Body of pancreas (tissue), 4 donors: ENCODE measurements around the gene MYH14. TPM values are rescaled to one million over a fixed set of nuclear protein-coding genes. Genes with fewer than 3 reads are reported as not detected.

Experiments
- ATAC-seq: fragments of 150-250 bp; one replicate; pipeline ENCODE4 v1.9.1; 2016
- DNase-seq, 4 donors: peaks; one replicate each; pipeline ENCODE4 v3.0.0-alpha.2; 2019
- H3K27ac ChIP-seq, 4 donors: fragments of 200-600 bp; sonication (generic); 1 replicate in 3 of 4; 2 replicates in 1 of 4; pipeline versions ENCODE4 v1.5.1 to v1.6.1; 2016 to 2019; ENCODE audit warnings: mild to moderate bottlenecking in 1 of 4, mixed read lengths in 1 of 4, moderate library complexity in 1 of 4
- H3K27me3 ChIP-seq, 2 donors: fragments of 200-600 bp; sonication (generic); one replicate each; pipeline ENCODE4 v1.6.0; 2016; ENCODE audit warnings: mild to moderate bottlenecking in 1 of 2
- H3K36me3 ChIP-seq, 2 donors: fragments of 200-600 bp; sonication (generic); replicated peaks in 1 of 2; 2 replicates each; pipeline ENCODE4 v1.5.1; 2016; ENCODE audit warnings: low read depth in 2 of 2; ENCODE audit not compliant: insufficient read depth in 1 of 2
- H3K4me1 ChIP-seq: fragments of 200-600 bp; sonication (generic); one replicate; pipeline ENCODE4 v1.6.0; 2016
- H3K4me3 ChIP-seq, 2 donors: fragments of 200-600 bp; sonication (generic); 1 replicate in 1 of 2; 2 replicates in 1 of 2; pipeline ENCODE4 v1.5.1; 2016 to 2019
- H3K9me3 ChIP-seq, 3 donors: fragments of 200-600 bp; sonication (generic); 1 replicate in 2 of 3; 2 replicates in 1 of 3; pipeline ENCODE4 v1.5.1; 2016
- CTCF ChIP-seq, 7 experiments: fragments of 450-650 bp in 4 of 7; fragments of 200-600 bp in 3 of 7; sonication (generic) in 3 of 7; IDR thresholded peaks; one replicate each; pipeline ENCODE4 v1.5.1; 2016 to 2019; ENCODE audit warnings: antibody characterized with exemption in 7 of 7
- POLR2A ChIP-seq, 3 donors: fragments of 450-650 bp; IDR thresholded peaks; one replicate each; pipeline ENCODE4 v1.6.1; 2016; ENCODE audit warnings: antibody characterized with exemption in 3 of 3, mild to moderate bottlenecking in 2 of 3
- WGBS, 2 donors: methylation state at CpG; one replicate each; pipeline ENCODE4 v1.1.5; 2017; 5-methylcytosine and 5-hydroxymethylcytosine counted together
- intact Hi-C: fragments of 100-400 bp; cut with DNase I; formaldehyde crosslinking; loops from one replicate; pipeline ENCODE4 v1.15.1; 2023
- total RNA-seq, 2 donors: library from RNA; depleted of rRNA; stranded (reverse); fragments of >200 nt; gene quantifications; one replicate each; pipeline ENCODE4 v1.1.0, GENCODE V29; 2016

MYH14 gene
- total RNA-seq, 2 donors from 2014 or later: 40.9 to 61.2 TPM

GRCh38 chr19:50178859-50179537 lies 24.4 kb upstream of the MYH14 start:
- intact Hi-C loops: no loop called here
- TF ChIP-seq POLR2A (IDR thresholded peaks at IDR 0.05): no peak
- TF ChIP-seq CTCF (IDR thresholded peaks at IDR 0.05): no peak
- no peaks in the 10 kb centered on the region for H3K27me3 ChIP-seq
- no peak overlapping the region for H3K4me3 ChIP-seq
- H3K27ac ChIP-seq: peak overlapping the region in 2 of 4 donors; percentile 14 to 44
- no peak for ATAC-seq
- peaks cover 7% of the 10 kb centered on the region for H3K4me1 ChIP-seq
- H3K9me3 ChIP-seq: no peaks in the 10 kb centered on the region
- no peaks in the 10 kb centered on the region for H3K36me3 ChIP-seq
- WGBS, 2 donors: 38 to 41% methylated on average over 9 of the region's 9 CpGs
- DNase-seq: no peak

- intact Hi-C loops: no loop called here
- H3K27me3 ChIP-seq: no peaks in the 10 kb centered on the region
- H3K27ac ChIP-seq: no peak overlapping the region
- no peak for TF ChIP-seq CTCF (IDR thresholded peaks at IDR 0.05)
- no peak for TF ChIP-seq POLR2A (IDR thresholded peaks at IDR 0.05)
- WGBS, 2 donors: 33 to 38% methylated on average over 5 of the region's 5 CpGs
- no peaks in the 10 kb centered on the region for H3K9me3 ChIP-seq
- no peaks in the 10 kb centered on the region for H3K36me3 ChIP-seq
- H3K4me1 ChIP-seq: peaks cover 7% of the 10 kb centered on the region
- DNase-seq (no peak), ATAC-seq (no peak)
- no peak overlapping the region for H3K4me3 ChIP-seq
Observed at GRCh38 chr19:50181121-50181520, 22.3 kb upstream of the MYH14 start.

- intact Hi-C loops: no loop called here
- no peaks in the 10 kb centered on the region for H3K36me3 ChIP-seq
- no peak for DNase-seq
- H3K27ac ChIP-seq: no peak overlapping the region
- H3K4me1 ChIP-seq: peaks cover 11% of the 10 kb centered on the region
- no peak overlapping the region for H3K4me3 ChIP-seq
- H3K27me3 ChIP-seq: no peaks in the 10 kb centered on the region
- TF ChIP-seq POLR2A (IDR thresholded peaks at IDR 0.05): no peak
- no peak for ATAC-seq
- WGBS, 2 donors: 11 to 13% methylated on average over 1 of the region's 1 CpG
- no peaks in the 10 kb centered on the region for H3K9me3 ChIP-seq
Observed at GRCh38 chr19:50184196-50184595, 19.2 kb upstream of the MYH14 start.

GRCh38 chr19:50187937-50188336 lies 15.5 kb upstream of the MYH14 start:
- peak; percentile 48 for ATAC-seq
- Histone ChIP-seq H3K9me3 (no peaks in the 10 kb centered on the region), H3K27ac (peak overlapping the region in 3 of 4 donors; percentile 8 to 59 (median 55)), H3K4me3 (no peak overlapping the region), H3K36me3 (no peaks in the 10 kb centered on the region), H3K4me1 (peaks cover 11% of the 10 kb centered on the region), H3K27me3 (no peaks in the 10 kb centered on the region)
- intact Hi-C loops: no loop called here
- 32 to 47% methylated on average over 9 to 13 of the region's 13 CpGs for WGBS, 2 donors
- TF ChIP-seq POLR2A (IDR thresholded peaks at IDR 0.05): no peak
- TF ChIP-seq CTCF (IDR thresholded peaks at IDR 0.05): no peak
- no peak for DNase-seq

GRCh38 chr19:50189331-50189730 lies 14.1 kb upstream of the MYH14 start:
- no peaks in the 10 kb centered on the region for H3K9me3 ChIP-seq
- no peak overlapping the region for H3K27ac ChIP-seq
- no peak for TF ChIP-seq POLR2A (IDR thresholded peaks at IDR 0.05)
- TF ChIP-seq CTCF (IDR thresholded peaks at IDR 0.05): no peak
- H3K4me3 ChIP-seq: no peak overlapping the region
- no peaks in the 10 kb centered on the region for H3K27me3 ChIP-seq
- H3K36me3 ChIP-seq: no peaks in the 10 kb centered on the region
- DNase-seq (no peak), ATAC-seq (no peak)
- WGBS, 2 donors: 54 to 56% methylated on average over 8 of the region's 8 CpGs
- H3K4me1 ChIP-seq: peaks cover 11% of the 10 kb centered on the region
- intact Hi-C loops: no loop called here
